Thyroid gland (tissue), 4 donors: Measurements from ENCODE around the gene KCNG4.

Source experiments
- CTCF ChIP-seq, 6 experiments: fragments of 200-600 bp in 3 of 6; fragments of 450-650 bp in 3 of 6; sonication (generic) in 3 of 6; IDR thresholded peaks; one replicate each; pipeline ENCODE4 v1.5.1; 2016 to 2019; ENCODE audit warnings: antibody characterized with exemption in 6 of 6, mild to moderate bottlenecking in 2 of 6, inconsistent platforms in 1 of 6, moderate library complexity in 1 of 6
- POLR2A ChIP-seq, 2 donors: fragments of 450-650 bp; IDR thresholded peaks; one replicate each; pipeline ENCODE4 v1.6.1; 2017; ENCODE audit warnings: antibody characterized with exemption in 2 of 2, mild to moderate bottlenecking in 2 of 2, moderate library complexity in 1 of 2

- TF ChIP-seq CTCF (IDR thresholded peaks at IDR 0.05) (no peak), POLR2A (IDR thresholded peaks at IDR 0.05) (no peak)
Observed at GRCh38 chr16:84270071-84270470, 30.3 kb upstream of the KCNG4 start.
